ENCODE results near the gene FSHB. TPM values are rescaled to one million over a fixed set of nuclear protein-coding genes. Genes with fewer than 3 reads are reported as not detected.

FSHB gene
- total and polyA plus RNA-seq, 2 of the 8 experiments (the other 6 are each of a cell fraction or from before 2014, with no cell fraction given), result not detected

- TF ChIP-seq CHD7 (IDR thresholded peaks at IDR 0.05; ENCODE audit: insufficient replicate concordance, low read length) (no peak), CHD2 (IDR thresholded peaks at IDR 0.05; ENCODE audit: low read length) (no peak)
These were observed 34.2 kb upstream of the FSHB start (continued) for GRCh38 chr11:30196400-30197206.

Measured in H1 (cell line).